IMR-90 (cell line): Measurements from ENCODE around the gene UMODL1. TPM values are rescaled to one million over a fixed set of nuclear protein-coding genes. Genes with fewer than 3 reads are reported as not detected.

Experiments
- ATAC-seq: fragments of 200-7000 bp; cut with Tn5 transposase; 2 replicates; pipeline ENCODE4 v1.9.1; 2020; ENCODE audit warnings: low read depth, mild to moderate bottlenecking, moderate library complexity
- BruUV-seq: library from RNA; stranded (reverse); fragments of 400-500 nt; replicated peaks from 2 replicates; lab custom pipeline; 2021; lab: Mats Ljungman, UMichigan
- CTCF ChIA-PET: fragments of 300-600 bp; formaldehyde crosslinking; extraction: SDS; loops from one replicate; lab custom pipeline; 2021; ENCODE audit warnings: antibody characterized with exemption; lab: Yijun Ruan, JAX
- POLR2A ChIA-PET: fragments of 300-600 bp; sonication (Branson Sonifier 250); formaldehyde crosslinking; loops from one replicate; lab custom pipeline; 2022; ENCODE audit warnings: antibody characterized with exemption; ENCODE audit not compliant: unreplicated experiment; lab: Charles Lee
- DNase-seq: peaks from one replicate; pipeline ENCODE4 v3.0.0; 2013
- H2AFZ ChIP-seq: replicated peaks from 2 replicates; pipeline ENCODE3; 2013; ENCODE audit warnings: low read length, mild to moderate bottlenecking; ENCODE audit not compliant: poor library complexity
- H2AK5ac ChIP-seq: 2 replicates; pipeline ENCODE4 v1.6.1; 2013; ENCODE audit warnings: low read depth, low read length, inconsistent platforms
- H2AK9ac ChIP-seq: replicated peaks from 2 replicates; pipeline ENCODE3; 2013; ENCODE audit warnings: mild to moderate bottlenecking, low read depth, low read length, moderate library complexity; ENCODE audit not compliant: poor library complexity
- H2BK120ac ChIP-seq: 2 replicates; pipeline ENCODE4 v1.6.1; 2013; ENCODE audit warnings: low read depth, low read length, inconsistent platforms
- H2BK15ac ChIP-seq: 3 replicates; pipeline ENCODE4 v1.6.1; 2013; ENCODE audit warnings: low read depth, low read length, inconsistent platforms
- H2BK20ac ChIP-seq: 2 replicates; pipeline ENCODE4 v1.6.1; 2013; ENCODE audit warnings: low read depth, mild to moderate bottlenecking, inconsistent platforms, low read length, moderate library complexity
- H2BK5ac ChIP-seq: 2 replicates; pipeline ENCODE4 v1.6.1; 2013; ENCODE audit warnings: mild to moderate bottlenecking, low read depth, low read length, inconsistent platforms; ENCODE audit not compliant: poor library complexity, severe bottlenecking
- H3K14ac ChIP-seq: replicated peaks from 2 replicates; pipeline ENCODE4 v1.6.1; 2013; ENCODE audit warnings: low read depth, low read length, inconsistent platforms
- H3K18ac ChIP-seq: 2 replicates; pipeline ENCODE4 v1.6.1; 2013; ENCODE audit warnings: low read depth, low read length, control low read depth
- H3K23ac ChIP-seq: 2 replicates; pipeline ENCODE4 v1.6.1; 2013; ENCODE audit warnings: low read depth, low read length, inconsistent platforms
- H3K27ac ChIP-seq: 2 replicates; pipeline ENCODE4 v1.5.1; 2013; ENCODE audit warnings: mild to moderate bottlenecking, control low read depth, low read length; ENCODE audit not compliant: insufficient read depth
- H3K27me3 ChIP-seq: 2 replicates; pipeline ENCODE4 v1.6.1; 2013; ENCODE audit warnings: low read length; ENCODE audit not compliant: control insufficient read depth, insufficient read depth
- H3K36me3 ChIP-seq: 2 replicates; pipeline ENCODE4 v1.6.1; 2013; ENCODE audit warnings: low read length, mixed read lengths; ENCODE audit not compliant: control insufficient read depth, insufficient read depth
- H3K4ac ChIP-seq: 2 replicates; pipeline ENCODE4 v1.6.1; 2013; ENCODE audit warnings: low read depth, low read length, inconsistent platforms
- H3K4me1 ChIP-seq: 2 replicates; pipeline ENCODE4 v1.6.1; 2013; ENCODE audit warnings: low read length, mixed read lengths; ENCODE audit not compliant: control insufficient read depth, insufficient read depth
- H3K4me2 ChIP-seq: 2 replicates; pipeline ENCODE4 v1.6.1; 2013; ENCODE audit warnings: low read depth, mild to moderate bottlenecking, control low read depth, low read length, moderate library complexity
- H3K4me3 ChIP-seq: 2 replicates; pipeline ENCODE4 v1.5.1; 2013; ENCODE audit warnings: low read depth, mild to moderate bottlenecking, control low read depth, low read length, moderate library complexity; ENCODE audit not compliant: insufficient read depth
- H3K56ac ChIP-seq: 2 replicates; pipeline ENCODE4 v1.6.1; 2013; ENCODE audit warnings: low read length, inconsistent platforms; ENCODE audit not compliant: insufficient read depth; ENCODE audit errors: extremely low read depth
- H3K79me1 ChIP-seq, 2 experiments: 2 replicates each; pipeline ENCODE4 v1.6.1; 2013; ENCODE audit warnings: low read length in 2 of 2, inconsistent platforms in 1 of 2, low read depth in 1 of 2
- H3K9ac ChIP-seq: 2 replicates; pipeline ENCODE4 v1.6.1; 2013; ENCODE audit warnings: low read depth, low read length, control low read depth
- H3K9me1 ChIP-seq: 2 replicates; pipeline ENCODE4 v1.6.1; 2013; ENCODE audit warnings: low read length, inconsistent platforms; ENCODE audit not compliant: insufficient read depth
- H3K9me3 ChIP-seq: 2 replicates; pipeline ENCODE4 v1.6.1; 2013; ENCODE audit warnings: low read length; ENCODE audit not compliant: control insufficient read depth, insufficient read depth
- H4K20me1 ChIP-seq: 2 replicates; pipeline ENCODE4 v1.6.1; 2013; ENCODE audit warnings: low read length, inconsistent platforms; ENCODE audit not compliant: insufficient read depth
- H4K5ac ChIP-seq: 2 replicates; pipeline ENCODE4 v1.6.1; 2013; ENCODE audit warnings: mild to moderate bottlenecking, low read depth, low read length, control low read depth
- H4K8ac ChIP-seq, 2 experiments: 2 replicates each; pipeline ENCODE4 v1.6.1; 2013; ENCODE audit warnings: low read depth in 2 of 2, low read length in 2 of 2, control low read depth in 1 of 2, inconsistent platforms in 1 of 2
- H4K91ac ChIP-seq: 2 replicates; pipeline ENCODE4 v1.6.1; 2013; ENCODE audit warnings: low read depth, low read length, inconsistent platforms; ENCODE audit not compliant: insufficient read depth
- RAD21 ChIP-seq: IDR thresholded peaks from 2 replicates; pipeline ENCODE4 v1.6.1; 2012; ENCODE audit warnings: low read length, improper control_type of control experiment
- WGBS, 2 experiments: methylation state at CpG; one replicate each; pipeline versions ENCODE4 v1.1.5 to v1.1.7; 2013; ENCODE audit warnings: missing lambda C conversion rate in 2 of 2; ENCODE audit not compliant: insufficient read length in 1 of 2; ENCODE audit errors: extremely low coverage in 2 of 2; 5-methylcytosine and 5-hydroxymethylcytosine counted together
- dilution Hi-C: fragments of 300-500 bp; cut with HindIII; formaldehyde crosslinking; loops from one replicate; pipeline ENCODE4 v1.14.3; 2018; ENCODE audit warnings: low sequenced_read_pairs; ENCODE audit not compliant: unreplicated experiment
- in situ Hi-C: fragments of 300-500 bp; cut with MboI; formaldehyde crosslinking; loops from 3 replicates; pipeline ENCODE4 v1.14.3; 2019; ENCODE audit warnings: low sequenced_read_pairs, inconsistent platforms, mixed read lengths
- intact Hi-C: fragments of 100-400 bp; cut with micrococcal nuclease; formaldehyde crosslinking; loops from 2 replicates; pipeline ENCODE4 v1.10.0; 2022
- polyA plus RNA-seq, 3 experiments: library from polyadenylated mRNA; depleted of rRNA; stranded (reverse); fragments of >200 nt; gene quantifications; 2 replicates each; pipeline ENCODE4 v1.2.3, GENCODE V29; 2012; ENCODE audit warnings: low replicate concordance in 1 of 3
- total RNA-seq: library from RNA; depleted of rRNA; stranded (reverse); fragments of >200 nt; gene quantifications from 2 replicates; pipeline ENCODE4 v1.2.3, GENCODE V29; 2012
- TF ChIP-seq, protein P1 (sequence below): conservative IDR thresholded peaks from 2 replicates; pipeline ENCODE4 v1.5.1; 2012; ENCODE audit warnings: mild to moderate bottlenecking, low read depth, low read length, improper control_type of control experiment

Gene UMODL1
- total and polyA plus RNA-seq, 2 of the 4 experiments (the other 2 are of a cell fraction) = 0.02 TPM; not detected in 1

DNA sequence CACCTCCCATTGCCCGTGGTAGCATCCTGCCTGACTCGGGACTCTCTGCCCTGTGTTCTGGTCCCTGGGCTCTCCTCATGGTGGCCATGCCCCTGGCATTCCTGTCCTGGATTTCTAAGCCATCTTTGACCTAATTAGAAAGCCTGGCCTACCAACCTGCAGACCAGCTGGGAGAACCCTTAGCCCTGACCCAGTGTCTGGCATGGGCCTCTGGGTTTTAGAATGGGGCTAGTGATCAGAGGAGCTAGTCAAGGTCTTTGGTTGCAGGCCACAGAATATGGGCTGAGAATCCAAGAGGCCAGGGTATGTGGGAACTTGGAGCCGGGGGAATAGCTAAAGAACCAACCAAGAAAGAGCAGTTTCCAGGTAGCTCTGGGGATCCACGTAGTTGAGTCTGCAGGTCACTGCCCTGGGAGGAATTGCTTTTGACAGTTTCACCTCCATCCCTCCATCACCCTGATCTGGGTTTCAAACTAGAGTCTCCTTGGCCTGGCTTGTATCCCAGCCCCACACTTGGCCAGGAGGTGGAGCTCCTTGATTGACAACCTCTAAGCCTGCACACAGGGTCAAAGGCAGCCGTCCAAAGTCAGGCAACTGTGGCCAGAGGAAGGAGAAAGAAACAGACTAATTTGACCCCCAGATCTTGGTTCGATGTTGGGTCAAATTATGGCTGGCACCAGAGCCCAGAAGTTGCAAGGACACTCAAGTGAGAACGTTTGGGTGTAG lies 93.1 kb downstream of the UMODL1 start:
- no TSS peak for BruUV-seq
- H3K27ac ChIP-seq = no peak overlapping the region
- dilution Hi-C loops = no loop called here
- no peak overlapping the region for H3K23ac ChIP-seq
- no peak overlapping the region for H2BK120ac ChIP-seq
- no peak overlapping the region for H2BK20ac ChIP-seq
- no peaks in the 10 kb centered on the region for H4K20me1 ChIP-seq
- no peak overlapping the region for H2AFZ ChIP-seq
- POLR2A ChIA-PET = no interaction called here
- CTCF ChIA-PET = no interaction called here
- no peak overlapping the region for H4K8ac ChIP-seq
- H3K9me1 ChIP-seq = no peaks in the 10 kb centered on the region; the same call in 1 of the 2 replicates
- no peak overlapping the region for H3K4me2 ChIP-seq
- H3K56ac ChIP-seq = no peak overlapping the region
- H3K9me3 ChIP-seq = no peaks in the 10 kb centered on the region
- H3K4me3 ChIP-seq = no peak overlapping the region
- no peaks in the 10 kb centered on the region for H3K36me3 ChIP-seq
- H2AK5ac ChIP-seq = no peak overlapping the region
- peaks cover 5% of the 10 kb centered on the region for H3K27me3 ChIP-seq
- H3K14ac ChIP-seq = no peak overlapping the region
- no peak overlapping the region for H3K4ac ChIP-seq
- H2BK5ac ChIP-seq = no peak overlapping the region
- TF ChIP-seq, protein P1, sequence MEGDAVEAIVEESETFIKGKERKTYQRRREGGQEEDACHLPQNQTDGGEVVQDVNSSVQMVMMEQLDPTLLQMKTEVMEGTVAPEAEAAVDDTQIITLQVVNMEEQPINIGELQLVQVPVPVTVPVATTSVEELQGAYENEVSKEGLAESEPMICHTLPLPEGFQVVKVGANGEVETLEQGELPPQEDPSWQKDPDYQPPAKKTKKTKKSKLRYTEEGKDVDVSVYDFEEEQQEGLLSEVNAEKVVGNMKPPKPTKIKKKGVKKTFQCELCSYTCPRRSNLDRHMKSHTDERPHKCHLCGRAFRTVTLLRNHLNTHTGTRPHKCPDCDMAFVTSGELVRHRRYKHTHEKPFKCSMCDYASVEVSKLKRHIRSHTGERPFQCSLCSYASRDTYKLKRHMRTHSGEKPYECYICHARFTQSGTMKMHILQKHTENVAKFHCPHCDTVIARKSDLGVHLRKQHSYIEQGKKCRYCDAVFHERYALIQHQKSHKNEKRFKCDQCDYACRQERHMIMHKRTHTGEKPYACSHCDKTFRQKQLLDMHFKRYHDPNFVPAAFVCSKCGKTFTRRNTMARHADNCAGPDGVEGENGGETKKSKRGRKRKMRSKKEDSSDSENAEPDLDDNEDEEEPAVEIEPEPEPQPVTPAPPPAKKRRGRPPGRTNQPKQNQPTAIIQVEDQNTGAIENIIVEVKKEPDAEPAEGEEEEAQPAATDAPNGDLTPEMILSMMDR = no peak
- TF ChIP-seq RAD21 = 0 out of 2 replicates have a peak, but pooled peaks have one; percentile 12
- H3K79me1 ChIP-seq = no peaks in the 10 kb centered on the region
- ATAC-seq (no peak; the same call in 1 of the 2 replicates), DNase-seq (no peak)
- no peaks in the 10 kb centered on the region for H3K4me1 ChIP-seq
- no peak overlapping the region for H4K91ac ChIP-seq
- H2BK15ac ChIP-seq = no peak overlapping the region
- no peak overlapping the region for H2AK9ac ChIP-seq
- H3K18ac ChIP-seq = no peak overlapping the region
- 48% methylated on average over 3 of the region's 7 CpGs; no CpG with 5 or more reads in 1 of the 2 experiments for WGBS, 2 experiments
- intact Hi-C loops = loop anchor here (5.0 kb wide), 1 partner anchor 93 kb away; no protein-coding TSS in a partner anchor
- no peak overlapping the region for H3K9ac ChIP-seq
- H4K5ac ChIP-seq = no peak overlapping the region
- in situ Hi-C loops = loop anchor here (25.0 kb wide), 1 partner anchor 673 kb away; no protein-coding TSS in a partner anchor
